Measurements from ENCODE around the gene SPAG16.

Gene SPAG16

GRCh38 chr2:214246417-214246816, 962.2 kb downstream of the SPAG16 start:
- no peak for DNase-seq (ENCODE audit: low read depth, low spot score)

- DNase-seq (ENCODE audit: low read depth, low spot score), result no peak
These were observed 963.3 kb downstream of the SPAG16 start for GRCh38 chr2:214247531-214247930.

GRCh38 chr2:214255046-214255445, 970.8 kb downstream of the SPAG16 start:
- no peak for DNase-seq (ENCODE audit: low read depth, low spot score)

GRCh38 chr2:214261683-214262082, 977.4 kb downstream of the SPAG16 start:
- DNase-seq (ENCODE audit: low read depth, low spot score), result no peak

GRCh38 chr2:214264171-214264570, 979.9 kb downstream of the SPAG16 start:
- DNase-seq (ENCODE audit: low read depth, low spot score), result no peak

- DNase-seq (ENCODE audit: low read depth, low spot score), result no peak
These were observed 981.8 kb downstream of the SPAG16 start for GRCh38 chr2:214265991-214266489.

GRCh38 chr2:214277880-214278279, 993.6 kb downstream of the SPAG16 start:
- no peak for DNase-seq (ENCODE audit: low read depth, low spot score)

- no peak for DNase-seq (ENCODE audit: low read depth, low spot score)
These were observed 1001.7 kb downstream of the SPAG16 start for GRCh38 chr2:214286011-214286410.

- DNase-seq (ENCODE audit: low read depth, low spot score), result no peak
These were observed 1009.3 kb downstream of the SPAG16 start for GRCh38 chr2:214293593-214293992.

GRCh38 chr2:214294426-214294825, 1010.2 kb downstream of the SPAG16 start:
- no peak for DNase-seq (ENCODE audit: low read depth, low spot score)

GRCh38 chr2:214297423-214297822, 1013.2 kb downstream of the SPAG16 start:
- no peak for DNase-seq (ENCODE audit: low read depth, low spot score)

GRCh38 chr2:214310319-214310718, 1026.1 kb downstream of the SPAG16 start:
- DNase-seq (ENCODE audit: low read depth, low spot score), result no peak

- DNase-seq (ENCODE audit: low read depth, low spot score), result no peak
These were observed 1026.8 kb downstream of the SPAG16 start for GRCh38 chr2:214311031-214311533.

- DNase-seq (ENCODE audit: low read depth, low spot score), result no peak
These were observed 1027.9 kb downstream of the SPAG16 start for GRCh38 chr2:214311931-214312749.

GRCh38 chr2:214315324-214315723, 1031.1 kb downstream of the SPAG16 start:
- DNase-seq (ENCODE audit: low read depth, low spot score), result no peak

- DNase-seq (ENCODE audit: low read depth, low spot score), result no peak
These were observed 1035.9 kb downstream of the SPAG16 start for GRCh38 chr2:214320211-214320610.

- DNase-seq (ENCODE audit: low read depth, low spot score), result no peak
These were observed 1038.4 kb downstream of the SPAG16 start for GRCh38 chr2:214322662-214323061.

GRCh38 chr2:214325404-214325803, 1041.1 kb downstream of the SPAG16 start:
- DNase-seq (ENCODE audit: low read depth, low spot score), result no peak

- no peak for DNase-seq (ENCODE audit: low read depth, low spot score)
These were observed 1044.7 kb downstream of the SPAG16 start for GRCh38 chr2:214328941-214329340.

GRCh38 chr2:214341646-214342045, 1057.4 kb downstream of the SPAG16 start:
- no peak for DNase-seq (ENCODE audit: low read depth, low spot score)

- no peak for DNase-seq (ENCODE audit: low read depth, low spot score)
These were observed 1074.2 kb downstream of the SPAG16 start for GRCh38 chr2:214358506-214358905.

- DNase-seq (ENCODE audit: low read depth, low spot score), result no peak
These were observed 1076.9 kb downstream of the SPAG16 start for GRCh38 chr2:214361116-214361515.

GRCh38 chr2:214365549-214365948, 1081.3 kb downstream of the SPAG16 start:
- no peak for DNase-seq (ENCODE audit: low read depth, low spot score)

Measured in activated CD4-positive, CD25-positive, alpha-beta regulatory T cell treated with anti-CD3 and anti-CD28 coated beads, Interleukin-2, amount 50 U/mL, for 16 hours (primary cell).